NCI-H226 (cell line): ENCODE measurements around the gene C12orf76.
"Not testable (repeated sequence)": the region's sequence is repeated elsewhere in the genome, so short reads cannot be mapped to it uniquely, and the experiment has no call there.

Experiments used
- DNase-seq: peaks from one replicate; pipeline ENCODE4 v3.0.0-alpha.2; 2015

Gene C12orf76

GRCh38 chr12:110048242-110049027 lies at the start of gene C12orf76:
TSS of gene C12orf76 (minus strand) at chr12:110048522. CDS start at chr12:110048495, 27 bp downstream.
- DNase-seq = peak; percentile 94

- peak; percentile 59 for DNase-seq
Measured at GRCh38 chr12:110093631-110094311, 45.4 kb upstream of the C12orf76 start.

- DNase-seq = no peak
Measured at GRCh38 chr12:110091136-110091711, 42.9 kb upstream of the C12orf76 start.

GRCh38 chr12:110090266-110091135 lies 42.2 kb upstream of the C12orf76 start:
- no peak for DNase-seq

- DNase-seq = no peak
Measured at GRCh38 chr12:110088936-110089335, 40.6 kb upstream of the C12orf76 start.

GRCh38 chr12:110088216-110088615 lies 39.9 kb upstream of the C12orf76 start:
- not testable (repeated sequence) for DNase-seq

GRCh38 chr12:110084314-110085015 lies 36.1 kb upstream of the C12orf76 start:
- DNase-seq = no peak

GRCh38 chr12:110080410-110080809 lies 32.1 kb upstream of the C12orf76 start:
- DNase-seq = no peak

GRCh38 chr12:110079477-110080400 lies 31.4 kb upstream of the C12orf76 start:
- no peak for DNase-seq

GRCh38 chr12:110077800-110078199 lies 29.5 kb upstream of the C12orf76 start:
- DNase-seq = no peak

GRCh38 chr12:110075880-110076279 lies 27.6 kb upstream of the C12orf76 start:
- DNase-seq = no peak

GRCh38 chr12:110074089-110074488 lies 25.8 kb upstream of the C12orf76 start:
- no peak for DNase-seq

GRCh38 chr12:110073049-110073831 lies 24.9 kb upstream of the C12orf76 start:
- DNase-seq = no peak

- not testable (repeated sequence) for DNase-seq
Measured at GRCh38 chr12:110072636-110073035, 24.3 kb upstream of the C12orf76 start.

- no peak for DNase-seq
Measured at GRCh38 chr12:110071967-110072366, 23.6 kb upstream of the C12orf76 start.

GRCh38 chr12:110071504-110071903 lies 23.2 kb upstream of the C12orf76 start:
- DNase-seq = no peak

GRCh38 chr12:110068654-110069053 lies 20.3 kb upstream of the C12orf76 start:
- DNase-seq = no peak

- not testable (repeated sequence) for DNase-seq
Measured at GRCh38 chr12:110068115-110068514, 19.8 kb upstream of the C12orf76 start.

GRCh38 chr12:110067531-110067930 lies 19.2 kb upstream of the C12orf76 start:
- DNase-seq = no peak

- DNase-seq = no peak
Measured at GRCh38 chr12:110065540-110065939, 17.2 kb upstream of the C12orf76 start.
